Gastroesophageal sphincter (tissue), 4 donors: ENCODE measurements around the gene FANCC. TPM values are rescaled to one million over a fixed set of nuclear protein-coding genes. Genes with fewer than 3 reads are reported as not detected.

Experiments used
- ATAC-seq: fragments of 150-250 bp; one replicate; pipeline ENCODE4 v1.9.1; 2016; ENCODE audit warnings: mild to moderate bottlenecking, moderate library complexity
- H3K27ac ChIP-seq, 4 donors: fragments of 200-600 bp; sonication (generic) in 3 of 4; 1 replicate in 3 of 4; 2 replicates in 1 of 4; pipeline ENCODE4 v1.5.1; 2016 to 2019
- H3K27me3 ChIP-seq: fragments of 200-600 bp; sonication (generic); one replicate; pipeline ENCODE4 v1.5.1; 2019
- H3K36me3 ChIP-seq, 2 donors: fragments of 200-600 bp; sonication (generic); one replicate each; pipeline ENCODE4 v1.5.1; 2019; ENCODE audit warnings: control low read depth in 1 of 2
- H3K4me1 ChIP-seq, 3 donors: fragments of 200-600 bp; sonication (generic); 1 replicate in 2 of 3; 2 replicates in 1 of 3; pipeline ENCODE4 v1.5.1; 2016 to 2019; ENCODE audit warnings: control low read depth in 2 of 3
- H3K4me3 ChIP-seq, 2 donors: fragments of 200-600 bp; sonication (generic); one replicate each; pipeline ENCODE4 v1.5.1; 2019; ENCODE audit warnings: mild to moderate bottlenecking in 1 of 2, moderate library complexity in 1 of 2
- H3K9me3 ChIP-seq, 3 donors: fragments of 200-600 bp; sonication (generic); one replicate each; pipeline ENCODE4 v1.5.1; 2017 to 2019; ENCODE audit warnings: control low read depth in 2 of 3
- EP300 ChIP-seq: sonication (generic); formaldehyde crosslinking; IDR thresholded peaks from one replicate; pipeline ENCODE4 v1.6.1; 2017; ENCODE audit warnings: antibody characterized with exemption, mild to moderate bottlenecking
- POLR2A ChIP-seq, 2 donors: fragments of 450-650 bp; IDR thresholded peaks; one replicate each; pipeline ENCODE4 v1.6.1; 2017; ENCODE audit warnings: antibody characterized with exemption in 2 of 2, mild to moderate bottlenecking in 2 of 2, moderate library complexity in 1 of 2
- POLR2AphosphoS5 ChIP-seq: sonication (generic); formaldehyde crosslinking; IDR thresholded peaks from one replicate; pipeline ENCODE4 v1.6.1; 2017; ENCODE audit warnings: antibody characterized with exemption
- WGBS, 2 donors: methylation state at CpG; one replicate each; pipeline ENCODE4 v1.1.5; 2018; ENCODE audit warnings: low coverage in 1 of 2; 5-methylcytosine and 5-hydroxymethylcytosine counted together
- total RNA-seq, 4 donors: library from RNA; depleted of rRNA; stranded (reverse); fragments of >200 nt; gene quantifications; one replicate each; pipeline ENCODE4 v1.1.0, GENCODE V29; 2016
- TF ChIP-seq, protein P1 (sequence below), 4 experiments: fragments of 200-600 bp in 2 of 4; fragments of 450-650 bp in 2 of 4; sonication (generic) in 1 of 4; IDR thresholded peaks; one replicate each; pipeline ENCODE4 v1.5.1; 2017 to 2019; ENCODE audit warnings: antibody characterized with exemption in 4 of 4, mild to moderate bottlenecking in 2 of 4, moderate library complexity in 2 of 4

FANCC gene
- total RNA-seq, 4 donors from 2014 or later: 4.9 to 9.4 (median 7.4) TPM

DNA sequence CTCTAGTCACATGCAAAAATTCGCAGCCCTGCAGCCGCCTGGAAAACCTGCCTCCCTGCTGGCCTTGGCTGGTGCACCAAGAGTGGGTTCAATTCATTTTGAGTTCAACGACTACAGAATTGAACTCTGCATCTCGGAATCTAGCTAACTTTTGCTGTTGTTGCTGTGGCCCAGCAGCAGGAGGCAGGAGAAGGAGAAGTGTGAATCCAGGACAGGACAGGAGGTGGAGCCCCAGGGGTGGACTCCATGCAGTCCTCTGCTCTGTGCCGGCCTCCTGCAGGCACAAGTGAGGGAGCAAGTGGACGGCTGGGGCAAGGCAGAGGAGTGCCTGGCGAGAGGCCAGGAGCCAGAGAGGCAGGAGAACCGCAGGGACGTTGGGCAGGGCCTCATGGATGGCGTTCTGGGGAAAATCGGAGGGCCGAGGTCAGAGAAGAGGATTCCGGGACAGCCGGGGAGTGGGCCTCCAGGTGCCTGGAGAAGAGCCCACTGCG, 214.2 kb downstream of the FANCC start:
- TF ChIP-seq EP300 (no peak), POLR2A (IDR thresholded peaks at IDR 0.05) (no peak), POLR2AphosphoS5 (no peak)
- TF ChIP-seq, protein P1, sequence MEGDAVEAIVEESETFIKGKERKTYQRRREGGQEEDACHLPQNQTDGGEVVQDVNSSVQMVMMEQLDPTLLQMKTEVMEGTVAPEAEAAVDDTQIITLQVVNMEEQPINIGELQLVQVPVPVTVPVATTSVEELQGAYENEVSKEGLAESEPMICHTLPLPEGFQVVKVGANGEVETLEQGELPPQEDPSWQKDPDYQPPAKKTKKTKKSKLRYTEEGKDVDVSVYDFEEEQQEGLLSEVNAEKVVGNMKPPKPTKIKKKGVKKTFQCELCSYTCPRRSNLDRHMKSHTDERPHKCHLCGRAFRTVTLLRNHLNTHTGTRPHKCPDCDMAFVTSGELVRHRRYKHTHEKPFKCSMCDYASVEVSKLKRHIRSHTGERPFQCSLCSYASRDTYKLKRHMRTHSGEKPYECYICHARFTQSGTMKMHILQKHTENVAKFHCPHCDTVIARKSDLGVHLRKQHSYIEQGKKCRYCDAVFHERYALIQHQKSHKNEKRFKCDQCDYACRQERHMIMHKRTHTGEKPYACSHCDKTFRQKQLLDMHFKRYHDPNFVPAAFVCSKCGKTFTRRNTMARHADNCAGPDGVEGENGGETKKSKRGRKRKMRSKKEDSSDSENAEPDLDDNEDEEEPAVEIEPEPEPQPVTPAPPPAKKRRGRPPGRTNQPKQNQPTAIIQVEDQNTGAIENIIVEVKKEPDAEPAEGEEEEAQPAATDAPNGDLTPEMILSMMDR (IDR thresholded peaks at IDR 0.05): peak in 3 of 4 experiments; percentile 26 to 32 (median 31)
- H3K27me3 ChIP-seq: no peaks in the 10 kb centered on the region
- H3K4me1 ChIP-seq: peaks cover 3 to 100% (median 38%) of the 10 kb centered on the region in 3 donors
- H3K36me3 ChIP-seq: peaks cover 0 to 24% of the 10 kb centered on the region in 2 donors
- peak overlapping the region in 3 of 4 donors; percentile 66 to 89 (median 87) for H3K27ac ChIP-seq
- no peaks in the 10 kb centered on the region for H3K9me3 ChIP-seq
- no peak overlapping the region for H3K4me3 ChIP-seq
- ATAC-seq: no peak
- WGBS, 2 donors: 51 to 100% methylated on average over 1 to 4 of the region's 15 CpGs

DNA sequence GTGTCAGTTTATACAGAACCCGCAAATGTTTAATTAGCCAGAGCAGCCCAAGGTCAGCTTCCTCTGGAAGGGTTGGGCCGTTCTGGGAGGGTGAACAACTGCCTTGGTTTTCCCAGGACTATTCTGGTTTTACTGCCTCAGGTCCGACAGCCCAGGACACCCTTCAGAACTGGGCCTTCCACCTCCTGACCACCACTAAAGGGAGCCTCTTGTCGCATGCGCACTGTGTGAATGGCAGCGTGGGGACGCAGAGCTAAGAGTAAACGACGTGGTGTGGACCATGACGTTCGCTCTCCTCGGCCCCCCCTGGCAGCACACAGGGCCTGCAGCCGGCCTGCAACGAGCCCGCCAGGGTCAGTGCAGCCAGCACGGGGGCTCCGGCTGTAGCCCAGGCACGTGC, 214.9 kb downstream of the FANCC start:
- Histone ChIP-seq H3K9me3 (no peaks in the 10 kb centered on the region), H3K27ac (peak overlapping the region in 3 of 4 donors; percentile 72 to 89 (median 87)), H3K4me3 (no peak overlapping the region), H3K36me3 (peaks cover 0 to 19% of the 10 kb centered on the region in 2 donors), H3K4me1 (peaks cover 3 to 98% (median 38%) of the 10 kb centered on the region in 3 donors), H3K27me3 (no peaks in the 10 kb centered on the region)
- TF ChIP-seq POLR2A (IDR thresholded peaks at IDR 0.05): no peak
- TF ChIP-seq EP300: no peak
- TF ChIP-seq, protein P1 (IDR thresholded peaks at IDR 0.05): no peak
- no peak for TF ChIP-seq POLR2AphosphoS5
- WGBS, 2 donors: 37 to 60% methylated on average over 3 of the region's 18 CpGs
- no peak for ATAC-seq

DNA sequence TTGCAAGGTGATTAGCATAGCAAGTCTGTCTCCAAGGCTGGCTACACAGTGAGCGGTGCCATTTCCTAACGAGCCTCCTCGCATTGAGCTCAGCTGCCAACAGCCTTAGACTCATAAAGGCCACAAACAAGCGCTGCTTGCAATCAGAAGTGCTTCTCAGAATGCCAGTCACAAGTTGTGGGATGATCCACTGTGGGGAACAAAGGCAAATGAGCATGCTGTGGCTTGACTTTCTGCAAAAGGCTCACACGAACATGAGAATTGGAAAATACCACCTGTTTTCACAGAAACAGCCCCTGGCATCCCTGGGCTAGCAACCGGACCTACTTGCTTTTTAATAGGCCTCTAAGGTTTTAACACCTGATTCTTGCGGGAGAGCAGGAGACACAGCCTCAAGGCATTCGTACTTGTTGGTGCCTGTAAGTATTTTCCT, 215.5 kb downstream of the FANCC start:
- H3K36me3 ChIP-seq: peaks cover 0 to 23% of the 10 kb centered on the region in 2 donors
- H3K27ac ChIP-seq: peak overlapping the region in 3 of 4 donors; percentile 72 to 89 (median 87)
- H3K4me3 ChIP-seq: no peak overlapping the region
- H3K27me3 ChIP-seq: no peaks in the 10 kb centered on the region
- TF ChIP-seq EP300 (no peak), POLR2AphosphoS5 (peak; percentile 28), POLR2A (IDR thresholded peaks at IDR 0.05) (no peak)
- TF ChIP-seq, protein P1 (IDR thresholded peaks at IDR 0.05): no peak
- peaks cover 3 to 94% (median 32%) of the 10 kb centered on the region in 3 donors for H3K4me1 ChIP-seq
- 61 to 89% methylated on average over 4 to 8 of the region's 8 CpGs for WGBS, 2 donors
- no peak for ATAC-seq
- H3K9me3 ChIP-seq: no peaks in the 10 kb centered on the region

DNA sequence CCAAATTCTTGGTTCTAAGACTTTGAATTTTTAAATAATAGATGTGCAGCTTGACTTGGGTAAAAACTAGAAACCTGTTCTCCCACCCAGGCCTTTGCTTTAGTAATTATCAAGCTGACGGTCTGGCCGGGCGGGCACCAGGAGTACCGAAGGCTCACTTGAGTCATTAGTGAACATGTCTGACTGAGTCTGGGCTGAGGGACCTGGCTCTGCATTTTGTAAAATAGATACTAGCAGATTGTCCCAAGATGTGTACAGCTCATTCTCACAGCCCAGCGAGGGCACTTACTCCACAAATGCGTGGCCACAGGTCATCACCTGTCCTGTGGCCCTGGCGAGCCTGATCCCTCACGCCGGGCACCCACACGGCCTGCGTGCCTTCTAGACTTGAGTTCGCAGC, 216.2 kb downstream of the FANCC start:
- 93 to 100% methylated on average over 1 to 8 of the region's 12 CpGs for WGBS, 2 donors
- no peak for ATAC-seq
- TF ChIP-seq POLR2AphosphoS5 (no peak), POLR2A (IDR thresholded peaks at IDR 0.05) (no peak), EP300 (no peak)
- TF ChIP-seq, protein P1 (IDR thresholded peaks at IDR 0.05): no peak
- no peaks in the 10 kb centered on the region for H3K9me3 ChIP-seq
- H3K36me3 ChIP-seq: peaks cover 0 to 30% of the 10 kb centered on the region in 2 donors
- H3K4me1 ChIP-seq: peaks cover 3 to 94% (median 28%) of the 10 kb centered on the region in 3 donors
- H3K27ac ChIP-seq: peak overlapping the region in 3 of 4 donors; percentile 72 to 89 (median 87)
- H3K27me3 ChIP-seq: no peaks in the 10 kb centered on the region
- H3K4me3 ChIP-seq: no peak overlapping the region

DNA sequence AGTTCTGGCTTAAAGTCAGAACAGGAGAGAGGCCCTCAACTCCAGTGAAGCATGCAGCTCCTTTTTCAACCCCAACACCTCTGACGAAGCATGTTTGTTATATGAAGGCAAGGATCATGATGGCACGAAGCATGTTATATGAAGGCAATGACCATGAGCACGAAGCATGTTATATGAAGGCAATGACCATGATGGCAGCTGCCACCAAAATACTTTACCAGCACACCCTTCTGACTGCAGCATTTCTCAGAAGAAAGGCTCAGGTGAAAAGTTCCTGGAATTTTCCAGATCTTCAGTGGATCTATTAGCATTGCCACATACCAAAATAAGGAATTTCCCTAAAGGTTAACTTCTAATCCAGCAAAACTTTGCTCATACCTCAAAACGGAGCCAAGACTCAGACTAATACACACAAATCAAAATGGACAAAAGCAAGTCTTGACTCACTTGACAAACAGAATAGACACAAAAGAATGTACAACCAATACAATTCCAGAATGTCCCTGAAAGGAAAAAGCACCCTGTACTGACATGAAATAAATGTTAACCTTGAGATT, 217.4 kb downstream of the FANCC start:
- H3K4me1 ChIP-seq: peaks cover 3 to 94% (median 28%) of the 10 kb centered on the region in 3 donors
- no peak for TF ChIP-seq POLR2A (IDR thresholded peaks at IDR 0.05)
- peak; percentile 41 for TF ChIP-seq POLR2AphosphoS5
- H3K27ac ChIP-seq: peak overlapping the region in 3 of 4 donors; percentile 48 to 89 (median 87)
- H3K27me3 ChIP-seq: no peaks in the 10 kb centered on the region
- WGBS, 2 donors: 61% methylated on average over 3 of the region's 4 CpGs; no CpG with 5 or more reads in 1 of the 2 donors
- H3K36me3 ChIP-seq: peaks cover 0 to 31% of the 10 kb centered on the region in 2 donors
- no peak for ATAC-seq
- H3K9me3 ChIP-seq: no peaks in the 10 kb centered on the region
- no peak overlapping the region for H3K4me3 ChIP-seq
